Endothelial cell of umbilical vein (primary cell): Measurements from ENCODE around the gene GJB2.

Source experiments
- CTCF ChIP-seq, 2 donors: IDR thresholded peaks; 1 replicate in 1 of 2; 2 replicates in 1 of 2; pipeline ENCODE4 v1.5.1; 2011; ENCODE audit warnings: low read length in 2 of 2, mild to moderate bottlenecking in 2 of 2, moderate library complexity in 2 of 2, control low read depth in 1 of 2, inconsistent platforms in 1 of 2, low read depth in 1 of 2; ENCODE audit not compliant: insufficient read depth in 1 of 2; ENCODE audit errors: extremely low read depth in 1 of 2
- EZH2 ChIP-seq: IDR thresholded peaks from 2 replicates; pipeline ENCODE4 v1.6.1; 2012; ENCODE audit warnings: borderline replicate concordance, low read depth, mild to moderate bottlenecking, moderate library complexity, low read length, inconsistent platforms; ENCODE audit not compliant: severe bottlenecking
- MAX ChIP-seq: IDR thresholded peaks from 2 replicates; pipeline ENCODE4 v1.6.1; 2011; ENCODE audit not compliant: insufficient read depth, insufficient read length
- MYC ChIP-seq: IDR thresholded peaks from one replicate; pipeline ENCODE4 v1.6.1; 2011; ENCODE audit warnings: mild to moderate bottlenecking, low read depth, low read length
- POLR2A ChIP-seq: IDR thresholded peaks from 2 replicates; pipeline ENCODE4 v1.6.1; 2012; ENCODE audit warnings: low read depth, mild to moderate bottlenecking, control low read depth, low read length
- POLR2AphosphoS5 ChIP-seq: IDR thresholded peaks from 2 replicates; pipeline ENCODE4 v1.6.1; 2012; ENCODE audit warnings: low read depth, mild to moderate bottlenecking, control low read depth, low read length, moderate library complexity; ENCODE audit not compliant: insufficient read depth

- TF ChIP-seq POLR2AphosphoS5 (no peak), EZH2 (peak; percentile 15), CTCF (IDR thresholded peaks at IDR 0.05; ENCODE audit: extremely low read depth in 1 of 2, insufficient read depth in 1 of 2, low read depth in 1 of 2, low read length in 2 of 2) (no peak), POLR2A (no peak), MYC (no peak), MAX (no peak)
These were observed 32.1 kb downstream of the GJB2 start, which contains the start of gene GJA3 for GRCh38 chr13:20160306-20161274.
